Prostate gland (tissue), 2 donors: ENCODE measurements around the gene MAIP1.

Experiments
- POLR2A ChIP-seq: fragments of 450-650 bp; IDR thresholded peaks from one replicate; pipeline ENCODE4 v1.6.1; 2016; ENCODE audit warnings: antibody characterized with exemption, mild to moderate bottlenecking
- POLR2AphosphoS5 ChIP-seq: sonication (generic); formaldehyde crosslinking; IDR thresholded peaks from one replicate; pipeline ENCODE4 v1.6.1; 2017; ENCODE audit warnings: antibody characterized with exemption
- TF ChIP-seq, protein P1 (sequence below), 4 experiments: fragments of 200-600 bp in 2 of 4; fragments of 450-650 bp in 2 of 4; sonication (generic) in 2 of 4; IDR thresholded peaks; 1 replicate in 3 of 4; 2 replicates in 1 of 4; pipeline ENCODE4 v1.5.1; 2016 to 2019; ENCODE audit warnings: antibody characterized with exemption in 4 of 4, mild to moderate bottlenecking in 2 of 4, moderate library complexity in 2 of 4

DNA sequence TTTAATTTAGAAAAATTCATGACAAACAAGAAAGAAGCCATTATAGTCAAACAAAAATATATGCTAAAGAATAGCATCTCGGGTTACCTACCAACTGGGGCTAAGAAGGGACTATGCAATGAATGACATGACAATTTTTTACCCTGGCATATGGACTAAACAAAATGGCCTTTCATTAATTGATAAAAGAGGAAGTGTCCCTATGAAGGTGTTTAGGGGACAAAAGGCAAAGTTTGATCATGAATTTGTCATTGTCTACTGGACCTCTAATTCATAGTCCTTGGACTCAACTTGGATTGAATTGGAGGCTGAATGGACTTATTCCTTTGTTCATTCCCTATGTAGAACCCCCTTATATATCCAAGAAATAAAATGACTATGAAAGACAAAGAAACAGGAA lies 12.7 kb downstream of the MAIP1 start:
- TF ChIP-seq, protein P1, sequence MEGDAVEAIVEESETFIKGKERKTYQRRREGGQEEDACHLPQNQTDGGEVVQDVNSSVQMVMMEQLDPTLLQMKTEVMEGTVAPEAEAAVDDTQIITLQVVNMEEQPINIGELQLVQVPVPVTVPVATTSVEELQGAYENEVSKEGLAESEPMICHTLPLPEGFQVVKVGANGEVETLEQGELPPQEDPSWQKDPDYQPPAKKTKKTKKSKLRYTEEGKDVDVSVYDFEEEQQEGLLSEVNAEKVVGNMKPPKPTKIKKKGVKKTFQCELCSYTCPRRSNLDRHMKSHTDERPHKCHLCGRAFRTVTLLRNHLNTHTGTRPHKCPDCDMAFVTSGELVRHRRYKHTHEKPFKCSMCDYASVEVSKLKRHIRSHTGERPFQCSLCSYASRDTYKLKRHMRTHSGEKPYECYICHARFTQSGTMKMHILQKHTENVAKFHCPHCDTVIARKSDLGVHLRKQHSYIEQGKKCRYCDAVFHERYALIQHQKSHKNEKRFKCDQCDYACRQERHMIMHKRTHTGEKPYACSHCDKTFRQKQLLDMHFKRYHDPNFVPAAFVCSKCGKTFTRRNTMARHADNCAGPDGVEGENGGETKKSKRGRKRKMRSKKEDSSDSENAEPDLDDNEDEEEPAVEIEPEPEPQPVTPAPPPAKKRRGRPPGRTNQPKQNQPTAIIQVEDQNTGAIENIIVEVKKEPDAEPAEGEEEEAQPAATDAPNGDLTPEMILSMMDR (IDR thresholded peaks at IDR 0.05) = no peak
- TF ChIP-seq POLR2AphosphoS5 (no peak), POLR2A (no peak)
